K562 (cell line): ENCODE data around the gene TSR3. TPM values are rescaled to one million over a fixed set of nuclear protein-coding genes. Genes with fewer than 3 reads are reported as not detected.

Source experiments
- ARID1B ChIP-seq: fragments of 450-650 bp; IDR thresholded peaks from 2 replicates; pipeline ENCODE4 v1.6.1; 2016; ENCODE audit warnings: antibody characterized with exemption, mild to moderate bottlenecking, inconsistent platforms
- BCLAF1 ChIP-seq, 2 experiments: fragments of 450-650 bp in 1 of 2; IDR thresholded peaks; 2 replicates each; pipeline ENCODE4 v1.6.1; 2011 to 2017; ENCODE audit warnings: low read depth in 2 of 2, antibody characterized with exemption in 1 of 2, borderline replicate concordance in 1 of 2, low read length in 1 of 2, mild to moderate bottlenecking in 1 of 2, mixed read lengths in 1 of 2; ENCODE audit not compliant: control insufficient read depth in 1 of 2
- ETV5 ChIP-seq: sonication (generic); formaldehyde crosslinking; IDR thresholded peaks from 2 replicates; pipeline ENCODE4 v1.4.0; 2020; ENCODE audit warnings: low read depth, mild to moderate bottlenecking, missing genetic modification reagents
- GABPB1 ChIP-seq: sonication (generic); formaldehyde crosslinking; IDR thresholded peaks from 2 replicates; pipeline ENCODE4 v1.8.0; 2022; ENCODE audit warnings: mild to moderate bottlenecking, missing genetic modification reagents
- MTA1 ChIP-seq: fragments of 450-650 bp; IDR thresholded peaks from 2 replicates; pipeline ENCODE4 v1.6.1; 2017; ENCODE audit warnings: borderline replicate concordance
- RB1 ChIP-seq: fragments of 450-650 bp; IDR thresholded peaks from 2 replicates; pipeline ENCODE4 v1.6.1; 2017; ENCODE audit warnings: low read depth, mild to moderate bottlenecking
- SAP30 ChIP-seq: fragments of 200-600 bp; sonication (generic); IDR thresholded peaks from 2 replicates; pipeline ENCODE4 v1.6.1; 2012; ENCODE audit warnings: borderline replicate concordance, low read depth, mild to moderate bottlenecking, moderate library complexity, low read length, control low read depth, inconsistent platforms; ENCODE audit not compliant: insufficient read depth, poor library complexity, severe bottlenecking
- SMARCB1 ChIP-seq: IDR thresholded peaks from 2 replicates; pipeline ENCODE4 v1.6.1; 2011; ENCODE audit warnings: improper control_type of control experiment, low read depth; ENCODE audit not compliant: insufficient read length
- ZNF224 ChIP-seq: sonication (generic); formaldehyde crosslinking; IDR thresholded peaks from 2 replicates; pipeline ENCODE4 v1.8.0; 2022; ENCODE audit warnings: mild to moderate bottlenecking, missing genetic modification reagents
- polyA plus RNA-seq, 8 experiments: library from polyadenylated mRNA; depleted of rRNA in 4 of 8; stranded (reverse) in 5 of 8; unstranded in 3 of 8; fragments of >200 nt; fragmentation: Nextera tagmentation in 2 of 8; fragmentation: Illumina TruSeq in 1 of 8; extraction: Ambion mirVana in 2 of 8; extraction: Trizol in 1 of 8; gene quantifications; 2 replicates each; pipeline versions ENCODE4 v1.2.1 to v1.2.3, GENCODE V29; 2011 to 2014; ENCODE audit warnings: inconsistent platforms in 1 of 8, missing spikeins in 1 of 8
- total RNA-seq, 7 experiments: library from RNA; depleted of rRNA in 6 of 7; stranded (reverse); fragments of >200 nt in 6 of 7; fragmentation: Illumina TruSeq in 2 of 7; extraction: Trizol in 2 of 7; gene quantifications; 2 replicates each; pipeline versions ENCODE4 v1.2.1 to v1.2.3, GENCODE V29; 2011 to 2021; ENCODE audit warnings: low replicate concordance in 1 of 7
- TF ChIP-seq, protein P1 (sequence below), 2 experiments: fragments of 200-800 bp in 1 of 2; sonication (Bioruptor generic) in 1 of 2; sonication (generic) in 1 of 2; formaldehyde crosslinking in 1 of 2; IDR thresholded peaks in 1 of 2; conservative IDR thresholded peaks in 1 of 2; 2 replicates each; pipeline versions ENCODE4 v1.5.0 to v1.6.1; 2016 to 2020; ENCODE audit warnings: missing compliant biosample characterization in 1 of 2, missing genetic modification characterization in 1 of 2, missing genetic modification reagents in 1 of 2
- TF ChIP-seq, protein P2 (sequence below): sonication (generic); formaldehyde crosslinking; IDR thresholded peaks from 2 replicates; pipeline ENCODE4 v1.8.1; 2022; ENCODE audit warnings: missing genetic modification reagents

Gene TSR3
- total and polyA plus RNA-seq, 9 of the 15 experiments (the other 6 are each of a cell fraction or from before 2014, with no cell fraction given) = 1.5 to 74.8 (median 16.5) TPM

GRCh38 chr16:1308036-1308976 is 43.4 kb downstream of the TSR3 start (continued):
- TF ChIP-seq, protein P1, sequence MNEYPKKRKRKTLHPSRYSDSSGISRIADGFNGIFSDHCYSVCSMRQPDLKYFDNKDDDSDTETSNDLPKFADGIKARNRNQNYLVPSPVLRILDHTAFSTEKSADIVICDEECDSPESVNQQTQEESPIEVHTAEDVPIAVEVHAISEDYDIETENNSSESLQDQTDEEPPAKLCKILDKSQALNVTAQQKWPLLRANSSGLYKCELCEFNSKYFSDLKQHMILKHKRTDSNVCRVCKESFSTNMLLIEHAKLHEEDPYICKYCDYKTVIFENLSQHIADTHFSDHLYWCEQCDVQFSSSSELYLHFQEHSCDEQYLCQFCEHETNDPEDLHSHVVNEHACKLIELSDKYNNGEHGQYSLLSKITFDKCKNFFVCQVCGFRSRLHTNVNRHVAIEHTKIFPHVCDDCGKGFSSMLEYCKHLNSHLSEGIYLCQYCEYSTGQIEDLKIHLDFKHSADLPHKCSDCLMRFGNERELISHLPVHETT (CRISPR knock-in tag; conservative IDR thresholded peaks at IDR 0.05 in 1 of 2, IDR thresholded peaks at IDR 0.05 in 1 of 2) = peak in 1 of 2 experiments; percentile 95; a peak in 2 of 4 replicates
- 0 out of 2 replicates have a peak, but pooled peaks have one; percentile 52 for TF ChIP-seq ETV5
- TF ChIP-seq ZNF224 (CRISPR knock-in tag) = no peak
- peak; percentile 69; the same call in 1 of the 2 replicates for TF ChIP-seq RB1
- TF ChIP-seq ARID1B = 0 out of 2 replicates have a peak, but pooled peaks have one; percentile 7
- TF ChIP-seq, protein P2, sequence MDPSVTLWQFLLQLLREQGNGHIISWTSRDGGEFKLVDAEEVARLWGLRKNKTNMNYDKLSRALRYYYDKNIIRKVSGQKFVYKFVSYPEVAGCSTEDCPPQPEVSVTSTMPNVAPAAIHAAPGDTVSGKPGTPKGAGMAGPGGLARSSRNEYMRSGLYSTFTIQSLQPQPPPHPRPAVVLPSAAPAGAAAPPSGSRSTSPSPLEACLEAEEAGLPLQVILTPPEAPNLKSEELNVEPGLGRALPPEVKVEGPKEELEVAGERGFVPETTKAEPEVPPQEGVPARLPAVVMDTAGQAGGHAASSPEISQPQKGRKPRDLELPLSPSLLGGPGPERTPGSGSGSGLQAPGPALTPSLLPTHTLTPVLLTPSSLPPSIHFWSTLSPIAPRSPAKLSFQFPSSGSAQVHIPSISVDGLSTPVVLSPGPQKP = no peak
- peak; percentile 42 for TF ChIP-seq SAP30
- 0 out of 2 replicates have a peak, but pooled peaks have one; percentile 39 for TF ChIP-seq MTA1
- TF ChIP-seq SMARCB1 = no peak
- peak; percentile 14 to 31; a peak in 2 of 4 replicates for TF ChIP-seq BCLAF1 (IDR thresholded peaks at IDR 0.05; ENCODE audit: borderline replicate concordance in 1 of 2, control insufficient read depth in 1 of 2, low read depth in 2 of 2, low read length in 1 of 2)
- TF ChIP-seq GABPB1 (CRISPR knock-in tag) = peak; percentile 17; the same call in 1 of the 2 replicates
